ENCODE results near the gene LPXN.

The LPXN gene

GRCh38 chr11:58511636-58512035 lies 64.0 kb downstream of the LPXN start:
- DNase-seq: no peak

DNA sequence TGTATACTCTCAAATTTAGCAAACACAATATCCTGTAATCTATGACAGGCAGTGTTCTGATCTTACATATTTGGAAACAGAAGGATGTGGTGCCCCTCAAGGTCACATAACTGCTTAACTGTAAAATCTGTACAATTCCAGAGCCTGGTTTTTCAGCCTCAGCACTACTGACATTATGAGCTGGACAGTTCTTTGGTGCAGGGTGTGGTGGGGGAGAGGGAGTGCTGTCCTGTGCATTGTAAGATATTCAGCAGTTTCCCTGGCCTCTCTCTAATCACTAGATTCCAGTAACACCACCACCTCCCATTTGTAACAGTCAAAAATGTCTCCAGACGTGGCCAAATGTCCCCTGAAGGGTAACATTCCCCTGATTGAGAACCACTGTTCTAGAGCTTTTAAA lies 65.9 kb downstream of the LPXN start:
- no peak for DNase-seq

DNA sequence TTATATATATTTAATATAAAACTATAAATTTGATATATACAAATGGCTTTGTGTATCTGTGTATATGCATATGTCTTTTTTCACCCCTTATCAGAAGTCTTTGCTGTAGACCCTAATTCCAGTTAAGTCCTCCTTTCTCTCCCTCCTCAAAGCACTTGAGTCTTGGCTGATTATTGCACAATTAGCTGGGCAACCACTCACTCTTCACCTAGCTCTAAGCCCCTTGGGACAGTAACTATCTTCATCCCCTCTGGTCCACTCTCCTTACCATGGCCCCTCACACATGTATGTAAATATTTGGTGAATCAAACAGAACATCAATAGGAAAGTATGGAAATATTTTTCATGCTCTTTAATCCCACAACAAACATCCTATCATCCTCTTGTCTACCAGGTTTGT lies 66.8 kb downstream of the LPXN start:
- no peak for DNase-seq

DNA sequence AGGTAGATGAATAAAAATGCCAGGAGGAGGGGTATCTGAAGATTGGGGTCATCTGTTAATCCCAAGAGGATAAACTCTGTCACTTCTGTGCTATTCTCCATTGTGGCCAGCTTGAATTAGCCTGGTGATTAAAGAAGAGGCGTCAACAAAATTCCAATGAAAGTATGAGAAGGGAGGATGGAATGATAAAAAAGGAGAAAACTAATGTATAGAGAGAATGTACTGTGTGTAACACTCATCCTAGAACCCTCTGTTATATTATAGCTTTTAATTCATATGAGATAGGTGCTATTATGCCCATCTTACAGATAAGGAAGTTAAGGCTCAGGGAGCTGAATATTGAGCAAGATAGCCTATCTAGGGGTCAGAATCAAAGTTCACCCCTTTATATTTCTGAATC lies 67.7 kb downstream of the LPXN start, which contains the start of gene OR5B21:
Gene OR5B21 (minus strand): TSS at position 101 of the 400 bp plus-strand sequence. CDS start 0 bp downstream, at position 101.
- DNase-seq: no peak

- DNase-seq: no peak
Measured at GRCh38 chr11:58507355-58507754, 68.3 kb downstream of the LPXN start.

- DNase-seq: no peak
Measured at GRCh38 chr11:58506935-58507334, 68.7 kb downstream of the LPXN start.

GRCh38 chr11:58505849-58506248 lies 69.8 kb downstream of the LPXN start:
- DNase-seq: no peak

DNA sequence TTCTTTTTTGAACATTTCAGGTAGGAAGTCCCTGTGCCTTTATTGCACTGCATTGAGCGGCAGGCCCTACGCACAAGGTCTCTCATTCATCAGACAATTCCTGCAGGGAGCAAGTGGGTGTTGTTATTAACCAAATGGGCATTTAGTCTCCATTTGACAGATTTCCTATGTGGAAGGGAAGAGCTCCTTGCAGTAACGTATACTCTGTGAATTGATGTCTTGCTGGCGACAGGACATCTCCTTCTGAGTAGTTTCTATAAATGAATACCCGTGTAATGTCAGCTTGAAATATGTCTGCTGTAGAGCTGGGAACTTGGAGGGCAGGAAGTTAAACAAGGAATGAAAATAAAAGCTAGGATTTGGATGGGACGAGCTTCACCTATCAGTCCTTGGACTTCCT lies 71.4 kb downstream of the LPXN start:
- no peak for DNase-seq

GRCh38 chr11:58503361-58503856 lies 72.2 kb downstream of the LPXN start:
- no peak for DNase-seq

DNA sequence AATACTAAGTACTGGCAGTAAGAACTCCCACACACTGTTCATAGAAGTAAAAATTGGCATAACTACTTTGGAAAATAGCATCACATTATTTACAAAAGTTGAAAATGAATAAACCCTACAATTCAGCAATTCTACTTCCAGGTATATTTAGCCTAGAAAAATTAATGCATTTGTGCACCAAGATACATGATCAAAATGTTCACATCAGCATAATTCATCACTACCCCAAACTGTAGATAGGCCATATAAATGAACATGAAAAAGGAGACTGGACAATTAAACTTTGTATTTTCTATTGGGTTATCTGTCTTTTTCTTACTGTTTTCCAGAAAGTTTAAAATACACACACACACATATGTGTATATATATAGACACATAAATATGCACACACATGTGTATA lies 73.7 kb downstream of the LPXN start:
- no peak for DNase-seq

DNA sequence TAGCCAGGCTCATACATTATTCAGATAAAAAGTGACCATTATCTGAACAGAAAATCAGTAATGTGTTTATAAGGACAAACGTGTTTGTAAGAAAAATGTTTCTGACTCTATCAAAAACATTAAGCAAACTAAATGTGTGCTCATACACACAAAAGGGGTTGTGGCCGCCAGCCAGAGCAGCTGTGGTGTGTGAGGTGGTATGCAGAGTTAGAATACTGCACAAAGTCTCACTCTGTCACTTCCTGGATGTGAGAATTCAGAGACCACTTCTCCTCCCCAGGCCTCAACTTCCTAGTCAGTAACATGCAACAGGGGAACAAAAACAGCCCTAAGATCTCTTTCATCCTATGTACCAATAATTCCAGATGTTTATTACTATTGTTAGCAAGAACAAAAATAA lies 77.2 kb downstream of the LPXN start:
- no peak for DNase-seq

GRCh38 chr11:58497951-58498350 lies 77.7 kb downstream of the LPXN start:
- DNase-seq: no peak

- no peak for DNase-seq
Measured at GRCh38 chr11:58495906-58496305, 79.8 kb downstream of the LPXN start.

- no peak for DNase-seq
Measured at GRCh38 chr11:58494101-58494500, 81.6 kb downstream of the LPXN start.

DNA sequence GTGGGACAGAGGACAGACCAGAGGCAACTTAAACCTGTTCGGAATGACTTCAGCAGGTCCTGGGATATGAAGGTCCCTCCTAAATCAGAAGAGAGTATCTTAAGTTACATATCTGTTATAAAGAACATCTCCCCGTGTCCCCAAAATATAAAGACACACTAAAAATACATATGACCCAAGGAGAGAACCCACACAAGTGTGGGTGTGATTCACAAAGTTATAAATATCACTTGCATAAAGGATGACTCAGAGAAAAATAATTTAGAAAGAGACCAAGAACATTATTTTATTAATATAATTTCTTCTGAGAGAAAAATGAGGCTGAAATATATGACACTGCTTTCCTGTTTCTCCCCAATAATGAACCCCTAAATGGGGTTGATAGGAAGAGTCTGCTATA lies 82.0 kb downstream of the LPXN start:
- no peak for DNase-seq

DNA sequence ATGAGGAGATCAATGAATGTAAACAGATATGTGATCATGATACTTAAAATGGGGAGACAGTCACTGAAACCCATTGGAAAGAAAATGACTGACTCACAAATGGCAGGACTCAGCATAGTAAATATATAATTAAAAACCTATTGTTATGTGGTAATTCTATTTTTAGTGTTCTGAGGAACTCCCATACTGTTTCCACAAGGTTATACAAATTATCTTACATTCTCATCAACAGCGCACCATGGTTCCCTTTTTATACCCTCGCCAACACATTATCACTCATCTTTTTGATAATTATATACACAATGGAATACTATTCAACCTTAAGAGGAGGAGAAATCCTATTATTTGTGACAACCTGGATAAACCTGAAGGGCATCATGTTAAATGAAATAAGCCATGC lies 84.8 kb downstream of the LPXN start:
- DNase-seq: no peak

- DNase-seq: no peak
Measured at GRCh38 chr11:58487170-58487569, 88.5 kb downstream of the LPXN start.

GRCh38 chr11:58485961-58486360 lies 89.7 kb downstream of the LPXN start:
- no peak for DNase-seq

Data from NCI-H2081 treated with DMSO at 0.1 percent for 48 hours (cell line).